Bronchial epithelial cell (primary cell): ENCODE data around the gene DPP6. TPM values are rescaled to one million over a fixed set of nuclear protein-coding genes. Genes with fewer than 3 reads are reported as not detected.

Source experiments
- DNase-seq: peaks from one replicate; pipeline ENCODE4 v3.0.0-alpha.2; 2010; ENCODE audit warnings: low read depth
- FAIRE-seq: peaks from 2 replicates; lab custom pipeline; 2011; peaks lifted over from hg19 to GRCh38; lab: Jason Lieb, UNC
- H3K27me3 ChIP-seq: 2 replicates; pipeline ENCODE4 v1.5.1; 2011; ENCODE audit warnings: low read length; ENCODE audit not compliant: control insufficient read depth, insufficient read depth
- H3K36me3 ChIP-seq: 2 replicates; pipeline ENCODE4 v1.5.1; 2011; ENCODE audit warnings: low read length; ENCODE audit not compliant: control insufficient read depth, insufficient read depth
- H3K4me3 ChIP-seq: 2 replicates; pipeline ENCODE4 v1.5.1; 2011; ENCODE audit warnings: mild to moderate bottlenecking, low read depth, low read length, control low read depth
- total RNA-seq: library from RNA; depleted of rRNA; stranded (reverse); fragments of >200 nt; gene quantifications from 2 replicates; pipeline ENCODE4 v1.2.1, GENCODE V29; 2014
- TF ChIP-seq, protein P1 (sequence below): IDR thresholded peaks from 2 replicates; pipeline ENCODE4 v1.5.1; 2011; ENCODE audit warnings: mild to moderate bottlenecking, moderate library complexity, low read length, control low read depth, inconsistent platforms; ENCODE audit not compliant: insufficient read depth, severe bottlenecking

The DPP6 gene
- total RNA-seq, 1 donor from 2014 or later: not detected

DNA sequence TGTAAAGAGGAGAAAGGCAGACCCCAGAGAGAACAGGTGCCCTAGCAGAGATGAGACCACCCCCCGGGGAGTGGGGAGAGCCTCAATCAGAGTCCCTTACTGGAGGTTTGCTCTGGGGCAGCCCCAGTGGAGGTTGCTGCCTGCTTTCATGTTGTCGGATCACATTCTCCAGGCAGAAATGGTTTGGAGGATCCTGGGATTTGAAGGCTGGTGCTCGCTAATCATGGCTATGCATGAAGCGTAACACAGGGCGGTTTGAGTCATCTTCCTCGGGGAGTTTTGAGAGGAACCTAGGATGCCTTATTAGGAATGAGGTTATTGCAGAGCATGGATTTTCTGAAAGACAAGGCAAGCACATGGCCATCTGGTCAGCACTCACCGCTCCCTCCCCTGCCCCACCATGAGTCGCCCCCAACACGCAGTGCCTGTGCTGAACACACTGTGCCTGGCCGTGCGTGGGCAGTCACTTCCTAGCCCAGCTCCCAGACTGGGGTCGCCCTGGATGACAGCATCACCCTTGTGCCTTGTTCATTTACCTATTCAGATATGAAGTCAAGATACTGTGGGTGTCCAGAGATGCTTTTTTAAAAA, 319.9 kb downstream of the DPP6 start:
- no peak for FAIRE-seq
- no peak for DNase-seq
- no peaks in the 10 kb centered on the region for H3K27me3 ChIP-seq
- H3K4me3 ChIP-seq: no peak overlapping the region
- no peaks in the 10 kb centered on the region for H3K36me3 ChIP-seq
- TF ChIP-seq, protein P1, sequence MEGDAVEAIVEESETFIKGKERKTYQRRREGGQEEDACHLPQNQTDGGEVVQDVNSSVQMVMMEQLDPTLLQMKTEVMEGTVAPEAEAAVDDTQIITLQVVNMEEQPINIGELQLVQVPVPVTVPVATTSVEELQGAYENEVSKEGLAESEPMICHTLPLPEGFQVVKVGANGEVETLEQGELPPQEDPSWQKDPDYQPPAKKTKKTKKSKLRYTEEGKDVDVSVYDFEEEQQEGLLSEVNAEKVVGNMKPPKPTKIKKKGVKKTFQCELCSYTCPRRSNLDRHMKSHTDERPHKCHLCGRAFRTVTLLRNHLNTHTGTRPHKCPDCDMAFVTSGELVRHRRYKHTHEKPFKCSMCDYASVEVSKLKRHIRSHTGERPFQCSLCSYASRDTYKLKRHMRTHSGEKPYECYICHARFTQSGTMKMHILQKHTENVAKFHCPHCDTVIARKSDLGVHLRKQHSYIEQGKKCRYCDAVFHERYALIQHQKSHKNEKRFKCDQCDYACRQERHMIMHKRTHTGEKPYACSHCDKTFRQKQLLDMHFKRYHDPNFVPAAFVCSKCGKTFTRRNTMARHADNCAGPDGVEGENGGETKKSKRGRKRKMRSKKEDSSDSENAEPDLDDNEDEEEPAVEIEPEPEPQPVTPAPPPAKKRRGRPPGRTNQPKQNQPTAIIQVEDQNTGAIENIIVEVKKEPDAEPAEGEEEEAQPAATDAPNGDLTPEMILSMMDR: no peak

DNA sequence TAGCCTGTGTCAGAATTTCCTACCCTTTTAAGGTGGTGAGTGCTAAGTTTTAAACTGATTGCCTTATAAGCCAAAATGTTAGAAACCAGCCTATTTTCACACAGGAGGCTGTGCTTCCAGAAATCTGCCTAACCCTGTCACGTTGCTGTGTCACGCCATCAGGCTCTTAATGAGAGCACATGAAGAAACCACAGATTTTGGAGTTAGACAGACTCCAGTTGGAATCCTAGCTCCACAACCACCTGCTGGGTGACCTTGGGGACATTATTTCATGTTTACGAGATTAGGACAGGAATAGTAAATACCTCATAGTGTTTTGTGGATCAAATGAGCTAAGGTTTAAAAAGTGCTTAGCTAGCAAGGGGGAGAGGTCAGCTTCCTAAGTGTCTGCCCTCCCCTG, 321.8 kb downstream of the DPP6 start:
- TF ChIP-seq, protein P1: no peak
- no peak overlapping the region for H3K4me3 ChIP-seq
- DNase-seq (no peak), FAIRE-seq (no peak)
- H3K36me3 ChIP-seq: no peaks in the 10 kb centered on the region
- H3K27me3 ChIP-seq: no peaks in the 10 kb centered on the region

GRCh38 chr7:154375956-154376355, 323.8 kb downstream of the DPP6 start:
- TF ChIP-seq, protein P1: no peak
- Histone ChIP-seq H3K36me3 (no peaks in the 10 kb centered on the region), H3K4me3 (no peak overlapping the region), H3K27me3 (no peaks in the 10 kb centered on the region)
- FAIRE-seq: peak; percentile 58
- no peak for DNase-seq

DNA sequence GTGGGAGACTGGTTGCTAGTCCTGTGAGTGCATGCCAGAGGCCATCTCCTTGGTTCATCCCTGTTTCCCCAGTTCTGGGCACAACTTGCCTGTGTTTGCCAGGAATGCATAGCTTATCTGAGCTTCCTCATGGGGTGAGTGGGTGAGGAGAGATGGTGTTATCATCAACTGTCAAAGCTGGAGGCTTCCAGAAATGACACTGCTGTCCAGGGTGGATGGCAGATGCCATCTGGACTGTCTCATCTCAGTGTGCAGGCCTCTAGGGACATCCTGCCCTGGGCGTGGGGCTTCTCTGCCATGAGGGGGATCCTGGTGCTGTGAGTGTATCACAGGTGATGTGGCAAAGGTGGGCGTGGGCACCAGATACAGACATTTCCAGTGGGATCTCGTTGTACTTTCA, 328.6 kb downstream of the DPP6 start:
- Histone ChIP-seq H3K36me3 (no peaks in the 10 kb centered on the region), H3K27me3 (no peaks in the 10 kb centered on the region), H3K4me3 (no peak overlapping the region)
- FAIRE-seq (no peak), DNase-seq (no peak)
- TF ChIP-seq, protein P1: no peak

DNA sequence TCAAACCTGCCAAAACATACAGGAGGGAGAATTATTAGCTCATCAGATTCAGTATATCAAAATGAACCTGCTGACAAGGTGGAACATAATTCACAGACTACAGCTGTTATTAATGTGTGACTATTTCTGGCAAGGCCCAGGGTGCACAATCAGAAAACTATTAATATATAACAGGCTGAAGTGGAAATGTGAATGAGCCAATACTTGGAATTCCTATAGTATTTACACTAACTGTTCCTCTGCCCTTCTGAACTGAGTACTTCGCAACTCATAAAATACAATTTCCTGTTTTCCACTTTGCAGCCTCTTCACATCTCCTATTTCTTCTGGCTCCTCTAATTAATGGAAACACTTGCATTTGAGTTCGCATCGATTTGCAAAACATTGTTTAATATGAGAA, 330.8 kb downstream of the DPP6 start:
- Histone ChIP-seq H3K27me3 (no peaks in the 10 kb centered on the region), H3K36me3 (no peaks in the 10 kb centered on the region), H3K4me3 (no peak overlapping the region)
- DNase-seq (no peak), FAIRE-seq (no peak)
- TF ChIP-seq, protein P1: no peak

DNA sequence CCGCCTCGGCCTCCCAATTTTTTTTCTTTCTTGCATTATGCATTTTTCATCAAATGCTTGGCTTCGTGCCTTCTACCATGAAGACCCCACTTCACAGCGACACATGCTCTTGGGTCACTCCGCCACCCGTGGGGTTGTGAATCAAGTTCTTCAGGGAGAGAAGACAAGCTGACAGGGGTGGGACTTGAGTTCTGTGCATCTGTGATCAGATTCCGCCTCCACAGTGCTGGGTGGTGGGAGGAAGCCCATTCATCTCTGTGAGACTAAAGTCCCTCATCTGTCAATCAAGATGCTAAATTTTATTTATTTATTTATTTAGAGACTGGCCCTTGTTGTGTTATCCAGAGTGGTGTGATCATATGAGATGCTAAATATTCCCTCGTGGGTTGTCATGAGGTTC, 333.0 kb downstream of the DPP6 start:
- Histone ChIP-seq H3K4me3 (no peak overlapping the region), H3K36me3 (no peaks in the 10 kb centered on the region), H3K27me3 (no peaks in the 10 kb centered on the region)
- TF ChIP-seq, protein P1: no peak
- FAIRE-seq (no peak), DNase-seq (no peak)
